ENCODE results near the gene LRRC75B.
"Not testable (repeated sequence)": the region's sequence is repeated elsewhere in the genome, so short reads cannot be mapped to it uniquely, and the experiment has no call there.

LRRC75B gene

GRCh38 chr22:24552503-24553286, 40.2 kb downstream of the LRRC75B start:
- not testable (repeated sequence) for DNase-seq

GRCh38 chr22:24550902-24551435, 41.9 kb downstream of the LRRC75B start:
- DNase-seq, result no peak

DNA sequence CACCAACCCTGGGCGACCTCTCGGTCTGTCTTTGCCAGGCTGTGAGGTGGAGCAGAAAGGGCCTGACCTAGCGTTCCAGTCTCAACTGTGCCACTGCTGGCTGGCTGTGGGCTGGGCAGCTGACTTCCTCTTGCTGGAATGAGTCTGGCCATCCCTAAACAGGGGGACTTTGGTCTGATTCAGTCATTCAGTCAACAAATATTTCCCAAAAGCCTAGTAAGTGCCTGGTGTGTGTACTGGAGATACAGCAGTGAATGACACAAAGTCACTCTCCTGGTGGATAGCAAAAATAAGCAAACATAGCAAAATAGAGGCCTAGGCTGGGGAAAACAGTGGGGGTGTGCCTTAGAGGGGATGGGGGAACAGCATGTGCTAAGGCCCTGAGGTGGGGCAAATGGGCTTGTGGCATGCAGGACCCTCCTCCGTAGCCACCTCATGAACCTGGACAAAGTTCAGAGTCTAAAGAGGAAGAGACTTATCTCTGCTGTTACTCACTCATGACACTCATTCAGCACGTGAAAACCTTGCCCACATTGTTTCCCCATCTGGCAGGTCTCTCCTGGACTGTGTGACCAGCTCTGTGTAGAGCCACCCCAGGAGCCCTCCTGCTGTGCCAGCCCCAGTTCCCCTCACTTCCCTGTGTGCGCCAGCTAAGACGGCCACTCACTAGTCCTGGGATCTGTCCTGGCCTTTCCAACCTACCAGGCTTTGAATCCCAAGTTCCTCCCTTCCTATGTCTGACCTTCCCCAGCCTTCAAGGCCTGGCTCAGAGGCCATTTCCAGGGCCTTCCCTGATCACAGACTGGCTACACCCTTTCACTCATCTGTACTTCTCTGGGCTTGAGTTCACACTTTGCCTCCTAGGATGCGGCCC, 42.6 kb downstream of the LRRC75B start:
- no peak for DNase-seq

DNA sequence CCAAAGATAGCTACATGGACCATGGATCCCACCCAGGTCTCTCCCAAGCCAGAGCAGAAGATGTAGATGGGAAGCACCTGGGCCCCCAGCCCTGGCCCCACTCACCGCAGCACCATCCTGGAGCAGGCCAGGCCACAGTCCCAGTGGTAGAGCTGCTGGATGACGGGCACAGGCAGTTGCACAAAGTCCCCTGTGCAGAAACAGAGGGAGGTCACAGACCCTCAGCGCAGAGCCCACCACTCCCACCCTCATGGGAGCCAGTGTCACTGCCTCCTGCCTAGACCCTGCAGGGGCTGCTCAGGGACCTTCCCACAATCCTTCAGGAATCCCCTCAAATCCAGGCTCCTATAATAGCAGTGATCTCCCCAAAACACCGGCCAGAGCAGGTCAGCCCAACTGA, 44.1 kb downstream of the LRRC75B start:
- DNase-seq, result no peak

DNA sequence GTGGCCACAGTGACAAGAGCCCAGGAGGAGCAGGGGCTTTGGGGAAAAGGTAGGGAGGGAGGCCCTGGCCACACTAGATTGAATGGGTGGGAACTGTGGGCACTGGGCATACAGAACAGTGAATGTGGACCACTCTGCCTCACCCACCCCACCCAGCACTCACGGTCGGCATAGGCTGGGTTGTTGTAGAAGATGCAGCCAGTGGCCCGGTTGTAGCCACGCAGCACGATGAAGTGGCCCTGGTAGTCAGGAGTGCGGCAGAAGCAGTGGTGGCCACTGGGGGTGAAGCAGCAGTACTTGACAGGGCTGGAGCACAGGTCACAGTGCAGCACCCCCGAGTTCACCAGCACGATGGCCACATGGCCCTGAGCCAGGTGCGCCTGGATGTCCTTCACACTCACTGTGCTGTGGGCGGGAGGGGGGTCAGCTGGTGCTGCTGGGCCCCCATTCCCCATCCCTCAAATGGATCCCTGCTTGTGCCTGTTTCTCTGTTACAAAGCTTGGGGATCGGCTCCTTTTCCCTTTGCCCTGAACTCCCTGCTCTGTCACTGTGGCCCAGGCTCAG, 49.1 kb downstream of the LRRC75B start:
- DNase-seq, result no peak

GRCh38 chr22:24543185-24543601, 49.7 kb downstream of the LRRC75B start:
- DNase-seq, result no peak

- DNase-seq, result no peak
These were observed 50.2 kb downstream of the LRRC75B start for GRCh38 chr22:24542641-24543040.

- DNase-seq, result no peak
These were observed 51.0 kb downstream of the LRRC75B start for GRCh38 chr22:24541681-24542515.

- DNase-seq, result no peak
These were observed 52.4 kb downstream of the LRRC75B start for GRCh38 chr22:24540470-24540869.

DNA sequence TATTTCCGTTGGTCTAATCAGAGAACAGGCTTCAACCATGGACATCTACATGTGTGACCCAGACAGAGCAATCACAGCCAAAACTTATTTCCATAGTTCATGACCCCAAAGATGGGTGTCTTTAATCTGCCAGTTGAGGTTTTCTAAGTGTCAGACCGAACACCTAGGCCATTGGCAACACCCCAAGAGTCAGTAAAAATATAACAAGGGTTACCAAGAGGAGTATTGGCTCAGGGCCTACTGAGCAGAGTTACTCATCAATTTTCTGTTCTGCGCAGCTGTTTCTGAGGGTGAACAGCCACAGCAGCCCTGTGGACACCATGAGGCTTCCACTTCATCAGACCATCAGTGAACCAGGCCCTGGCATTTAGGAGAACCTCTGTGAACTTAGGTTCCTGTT, 56.8 kb downstream of the LRRC75B start:
- DNase-seq, result no peak
